Stimulated activated naive CD8-positive, alpha-beta T cell treated with anti-CD3 and anti-CD28 coated beads, Interleukin-15, Interleukin-2, amounts not matched to agents 100 U/mL and 50 U/mL, for 24 hours (primary cell): Measurements from ENCODE around the gene FUZ.
A peak's percentile ranks its signal among the peaks of the same experiment; 100 is the strongest.

ENCODE experiments used
- ATAC-seq: fragments of 150-1000 bp; cut with Tn5 transposase; one replicate; pipeline ENCODE4 v1.10.0; 2021
- DNase-seq: peaks from one replicate; pipeline ENCODE4 v3.0.0; 2021

Gene FUZ, protein sequence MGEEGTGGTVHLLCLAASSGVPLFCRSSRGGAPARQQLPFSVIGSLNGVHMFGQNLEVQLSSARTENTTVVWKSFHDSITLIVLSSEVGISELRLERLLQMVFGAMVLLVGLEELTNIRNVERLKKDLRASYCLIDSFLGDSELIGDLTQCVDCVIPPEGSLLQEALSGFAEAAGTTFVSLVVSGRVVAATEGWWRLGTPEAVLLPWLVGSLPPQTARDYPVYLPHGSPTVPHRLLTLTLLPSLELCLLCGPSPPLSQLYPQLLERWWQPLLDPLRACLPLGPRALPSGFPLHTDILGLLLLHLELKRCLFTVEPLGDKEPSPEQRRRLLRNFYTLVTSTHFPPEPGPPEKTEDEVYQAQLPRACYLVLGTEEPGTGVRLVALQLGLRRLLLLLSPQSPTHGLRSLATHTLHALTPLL

DNA sequence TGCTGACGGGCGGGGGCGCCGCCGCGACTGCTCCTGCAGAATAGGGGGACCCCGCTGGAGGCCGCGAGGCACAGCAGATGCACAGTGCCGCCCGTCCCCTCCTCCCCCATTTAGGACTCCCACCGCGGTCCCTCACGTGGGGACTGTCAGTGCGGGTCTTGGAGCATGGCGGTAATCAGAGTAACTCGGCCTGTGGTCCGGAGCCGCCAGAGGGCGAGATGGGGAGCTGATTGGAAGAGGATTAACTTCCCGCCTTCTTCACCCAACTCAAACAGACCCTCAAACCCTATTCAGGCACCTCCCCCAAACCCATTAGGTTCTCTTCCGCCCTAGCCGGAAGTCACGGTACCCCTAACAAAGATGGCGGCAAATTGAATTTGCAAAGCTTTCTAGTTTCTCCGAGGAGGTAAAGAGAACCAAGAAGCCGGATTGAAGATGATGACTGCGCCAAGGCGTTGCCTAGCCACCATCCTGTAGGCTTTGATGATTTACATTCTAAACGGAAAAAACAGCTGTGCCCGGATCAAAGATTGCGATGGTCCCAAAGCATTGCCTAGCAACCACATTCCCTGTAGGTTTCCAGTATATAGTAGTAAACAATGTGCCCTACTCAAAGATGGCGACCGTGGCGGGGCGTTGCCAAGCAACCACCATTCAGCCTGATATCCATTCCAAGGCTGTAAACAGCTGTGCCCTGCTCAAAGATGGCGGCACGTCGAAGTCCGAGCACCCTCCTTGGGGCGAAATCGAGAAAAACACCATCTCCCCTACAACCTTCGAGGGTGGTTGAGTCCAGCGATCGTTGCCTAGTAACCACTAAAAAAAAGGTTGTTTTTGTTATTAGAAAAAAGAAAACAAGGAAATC lies at the start of gene FUZ:
FUZ (minus strand) TSS at position 296 of the 865 bp plus-strand sequence; CDS start at position 110, 186 bp downstream.
- DNase-seq (peak; percentile 90), ATAC-seq (peak; percentile 82)

DNA sequence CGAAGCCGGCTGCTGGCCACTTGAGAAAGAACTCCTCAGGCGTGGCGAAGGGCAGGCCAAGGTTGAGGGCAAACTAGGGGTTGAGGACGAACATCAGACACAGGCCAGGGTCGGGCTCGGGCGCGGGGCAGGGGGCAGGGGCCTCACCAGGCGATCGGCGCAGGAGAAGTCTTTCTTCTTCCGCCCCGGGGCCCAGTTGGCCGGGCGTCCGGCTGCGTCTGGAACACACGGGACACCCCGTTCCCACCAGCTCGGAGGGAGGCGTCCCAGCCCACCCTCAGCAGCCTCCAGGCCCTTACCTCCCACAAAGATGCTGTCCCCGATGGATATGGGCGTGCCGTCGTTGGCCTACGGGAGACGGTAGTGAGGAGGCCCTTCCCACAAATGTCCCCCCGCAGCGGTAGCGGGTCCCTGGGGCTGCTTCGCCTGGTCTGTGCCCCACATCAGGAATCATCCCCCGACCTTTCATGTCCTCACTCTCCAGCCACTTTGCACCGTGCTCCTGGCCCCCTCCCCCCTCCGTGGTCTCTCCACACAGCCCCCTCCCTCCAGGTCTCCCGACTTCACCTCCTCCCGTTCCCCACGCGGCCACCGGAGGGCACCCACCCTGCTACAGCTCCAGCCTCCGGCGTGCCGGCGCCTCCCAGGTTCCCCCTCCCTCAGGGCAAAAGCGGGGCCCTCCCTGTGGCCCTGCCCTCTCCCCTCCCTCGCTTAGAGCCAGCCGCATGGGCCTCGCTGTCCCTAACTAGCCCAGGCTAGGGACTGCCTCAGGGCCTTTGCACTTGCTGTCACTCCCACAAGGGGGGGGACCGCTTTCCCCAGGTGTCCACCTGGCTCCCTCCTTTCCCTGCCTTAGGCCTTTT lies 49.5 kb upstream of the FUZ start:
- no peak for ATAC-seq

DNA sequence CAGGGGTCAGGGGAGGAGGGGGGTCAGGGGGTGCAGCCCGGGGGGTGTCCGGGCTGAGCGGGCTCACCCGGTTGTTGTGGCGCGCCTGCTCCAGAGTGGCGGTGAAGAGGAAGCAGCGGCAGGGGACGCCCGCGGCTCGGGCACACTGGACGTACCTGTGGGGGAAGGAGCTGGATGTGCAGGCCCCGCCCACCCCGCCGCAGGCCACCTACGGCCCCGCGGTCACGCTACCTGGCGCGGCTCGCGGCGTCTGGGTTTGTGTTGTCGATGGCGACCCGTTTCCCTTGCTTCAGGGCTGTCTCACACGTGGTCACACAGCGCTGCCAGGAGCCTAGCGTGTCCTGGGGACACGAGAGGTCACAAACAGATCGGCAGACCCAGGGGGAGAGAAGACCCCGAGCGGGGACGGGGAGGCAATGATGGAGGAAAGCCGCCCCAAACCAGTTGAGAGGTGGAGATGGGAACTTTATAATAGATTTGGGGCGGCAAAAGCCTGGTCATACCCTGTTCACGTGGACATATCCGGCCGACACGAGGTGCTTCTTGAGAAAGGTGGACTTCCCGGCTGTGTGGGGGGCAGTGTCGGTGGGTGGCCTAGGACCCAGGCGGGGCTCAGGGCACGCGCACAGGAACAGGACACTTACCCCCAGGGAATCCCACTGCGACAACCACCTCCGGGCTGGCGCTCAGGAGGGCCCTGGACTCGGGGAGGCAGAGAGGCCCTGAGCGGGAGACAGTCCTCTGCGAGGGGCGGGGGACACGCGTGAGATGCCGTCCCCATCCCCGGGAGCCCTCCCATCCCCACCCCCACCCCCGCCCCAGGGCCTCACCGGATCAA lies 48.7 kb upstream of the FUZ start:
- DNase-seq, result no peak

More for the DNA sequence above, 49.5 kb upstream of the FUZ start:
- peak; percentile 48 for DNase-seq

DNA sequence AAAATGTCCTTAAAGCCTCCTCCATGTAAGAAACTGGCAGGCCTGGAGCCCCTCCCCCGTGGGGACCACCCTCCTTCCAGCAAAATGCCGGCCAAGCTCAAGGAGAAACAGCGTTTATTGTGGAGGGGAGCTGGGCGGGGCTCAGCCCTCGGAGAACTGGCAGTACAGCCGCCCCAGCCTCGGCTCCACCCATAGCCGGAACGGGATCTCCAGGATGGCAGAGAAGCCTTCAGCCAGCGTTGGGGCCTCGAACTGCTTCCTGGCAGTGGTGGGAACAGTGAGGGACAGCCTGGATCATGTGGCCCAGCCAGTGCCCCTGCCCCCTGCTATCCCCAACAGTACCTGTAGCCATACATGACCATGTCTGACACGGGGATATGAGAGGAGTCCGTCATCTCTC lies 48.0 kb upstream of the FUZ start:
- ATAC-seq, result no peak
- no peak for DNase-seq

More for the DNA sequence above, 48.7 kb upstream of the FUZ start:
- ATAC-seq, result no peak

DNA sequence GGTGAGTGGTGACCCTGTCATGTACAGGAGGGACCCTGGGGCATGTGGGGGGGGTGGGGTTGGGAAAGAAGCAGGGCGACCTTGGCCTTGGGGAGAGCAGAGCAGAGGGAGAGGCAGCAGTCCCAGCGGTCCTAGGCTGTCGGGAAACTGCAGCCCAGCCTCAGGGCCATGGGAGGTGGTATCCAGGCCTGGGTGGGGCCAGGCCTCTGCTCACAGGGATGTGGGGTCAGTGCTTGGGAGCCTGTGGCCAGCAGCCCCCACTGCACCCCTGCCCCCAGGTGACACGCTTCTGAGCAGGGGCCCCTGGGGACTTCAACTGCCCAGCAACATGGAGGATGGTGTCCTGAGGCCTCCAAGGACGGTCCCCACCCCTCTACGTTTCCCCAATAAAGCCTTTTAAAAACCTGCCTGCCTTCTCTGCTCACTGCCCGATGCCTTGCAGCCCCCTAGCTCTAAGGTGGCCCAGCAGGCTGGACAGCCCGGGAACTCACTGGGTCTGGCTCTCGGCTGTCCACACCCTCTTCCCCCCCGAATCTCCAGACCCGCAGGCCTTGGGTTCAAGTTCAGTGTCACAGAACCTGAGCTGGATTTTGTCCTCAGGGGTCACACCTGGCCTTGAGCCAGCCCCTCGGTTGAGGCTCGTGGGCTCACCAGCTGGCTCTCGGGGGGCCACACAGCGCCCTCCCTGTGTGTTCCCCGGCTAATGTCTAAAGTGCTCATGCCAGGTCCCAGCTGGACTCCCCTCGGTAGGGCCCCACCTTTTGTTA lies 47.4 kb upstream of the FUZ start:
- DNase-seq (no peak), ATAC-seq (no peak)

DNA sequence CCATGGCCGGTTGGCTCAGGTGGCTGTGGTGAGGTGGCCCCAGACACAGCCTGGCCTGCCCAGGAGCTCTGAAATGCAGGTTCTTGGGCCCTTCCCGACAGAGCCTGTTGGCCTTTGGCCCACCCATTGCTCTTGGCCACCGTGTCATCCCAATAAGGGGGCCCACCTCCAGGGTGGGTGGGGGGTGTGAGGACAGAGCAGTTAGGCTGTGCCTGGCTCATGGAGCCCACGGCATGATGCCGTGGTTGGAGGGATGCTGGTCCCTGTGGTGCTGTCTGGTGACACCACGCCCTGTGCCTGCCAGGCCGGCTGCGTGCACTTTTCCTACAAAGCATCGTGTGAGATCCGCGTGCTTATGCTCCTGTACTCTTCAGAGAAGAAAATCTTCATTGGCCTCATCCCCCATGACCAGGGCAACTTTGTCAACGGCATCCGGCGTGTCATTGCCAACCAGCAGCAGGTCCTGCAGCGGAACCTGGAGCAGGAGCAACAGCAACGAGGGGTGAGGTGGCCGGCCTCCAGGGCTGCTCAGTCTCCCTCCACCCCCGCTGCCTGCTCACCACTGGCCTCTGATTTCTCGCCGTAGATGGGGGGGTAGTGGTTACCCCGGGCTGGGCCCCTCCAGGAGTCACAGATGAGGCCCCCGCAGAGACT lies 46.7 kb upstream of the FUZ start:
- DNase-seq (no peak), ATAC-seq (no peak)

DNA sequence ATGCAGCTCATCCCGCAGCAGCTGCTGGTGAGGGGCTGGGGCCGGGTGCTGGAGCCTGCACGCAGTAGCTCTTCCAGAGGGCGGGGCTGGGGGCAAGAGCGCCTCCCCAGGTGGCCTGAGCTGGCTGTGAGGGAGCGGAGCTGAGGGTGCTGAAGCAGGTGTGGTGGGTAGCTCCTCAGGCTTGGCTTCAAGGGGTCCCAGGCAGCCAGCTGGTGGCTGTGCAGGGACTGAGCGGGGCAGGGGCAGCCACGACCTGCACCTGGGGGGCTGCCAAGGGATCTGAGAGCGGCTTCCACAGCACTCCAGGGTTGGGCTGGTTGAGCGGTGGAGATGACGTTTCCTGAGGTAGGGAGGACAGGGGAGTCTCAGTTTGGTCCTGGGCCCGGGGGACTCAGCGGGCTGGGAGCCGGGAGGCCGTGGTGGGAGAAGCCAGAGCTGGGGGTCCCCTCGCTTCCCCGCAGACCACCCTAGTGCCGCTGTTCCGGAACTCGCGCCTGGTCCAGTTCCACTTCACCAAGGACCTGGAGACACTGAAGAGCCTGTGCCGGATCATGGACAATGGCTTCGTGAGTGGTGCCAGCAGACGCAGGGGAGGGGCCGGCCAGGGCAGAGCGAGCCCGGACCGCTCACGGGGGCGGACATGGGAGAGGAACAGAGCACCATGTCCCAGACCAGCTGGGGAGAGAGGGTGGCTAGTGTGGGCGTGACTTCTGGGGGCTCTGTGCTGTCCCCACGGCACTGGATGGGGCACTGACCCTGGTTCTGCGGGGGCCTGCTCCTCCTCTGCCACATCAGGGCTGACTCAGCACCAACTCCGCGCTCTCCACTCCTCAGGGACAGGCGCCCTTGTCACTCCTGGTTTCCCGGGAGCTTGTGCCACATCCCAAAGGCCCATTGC lies 45.2 kb upstream of the FUZ start:
- DNase-seq, result no peak
- no peak for ATAC-seq

DNA sequence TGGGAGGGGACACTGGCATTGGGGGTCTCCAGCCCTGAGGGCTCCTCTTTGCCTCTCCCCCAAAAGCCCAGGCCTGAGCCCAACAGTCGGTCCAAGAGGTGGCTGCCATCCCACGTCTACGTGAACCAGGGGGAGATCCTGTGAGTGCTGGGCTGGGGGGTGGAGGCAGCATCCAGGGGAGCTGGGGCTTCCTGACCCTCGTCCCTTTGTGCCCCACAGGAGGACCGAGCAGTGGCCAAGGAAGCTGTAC lies 44.7 kb upstream of the FUZ start:
- ATAC-seq, result no peak
- DNase-seq, result no peak

DNA sequence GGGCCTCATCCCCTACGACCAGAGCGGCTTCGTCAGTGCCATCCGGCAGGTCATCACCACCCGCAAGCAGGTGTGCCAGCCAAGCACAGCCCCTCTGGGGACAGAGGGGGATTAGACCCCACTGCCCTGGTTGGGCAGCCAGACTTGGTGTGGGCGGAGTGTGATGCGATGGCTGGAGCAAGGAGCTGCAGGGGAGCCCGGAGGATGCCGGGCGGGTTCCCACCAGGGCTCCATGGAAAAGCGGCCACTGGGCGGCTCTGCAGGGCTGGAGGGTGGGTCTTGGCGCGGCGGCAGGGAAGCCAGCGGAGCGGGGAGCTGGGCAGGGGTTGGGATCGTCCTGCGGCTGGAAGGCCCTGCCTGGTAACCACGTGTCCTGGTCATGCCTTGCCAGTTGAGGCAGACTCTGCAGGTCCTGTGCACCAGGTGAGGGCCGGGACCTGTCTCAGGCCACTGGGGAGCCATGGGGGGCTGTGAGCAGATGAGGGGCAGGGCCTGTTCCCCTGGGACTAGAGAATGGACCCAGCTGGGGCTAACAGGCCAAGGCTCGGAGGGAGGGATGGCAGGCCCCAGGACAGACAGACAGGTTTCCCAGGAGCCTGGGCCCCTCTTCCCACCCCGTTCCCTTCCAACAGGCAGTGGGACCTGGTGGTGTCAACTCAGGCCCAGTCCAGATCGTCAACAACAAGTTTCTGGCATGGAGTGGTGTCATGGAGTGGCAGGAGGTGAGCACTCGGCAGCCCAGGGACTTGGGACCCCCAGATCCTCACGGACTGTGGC lies 44.2 kb upstream of the FUZ start:
- ATAC-seq (no peak), DNase-seq (no peak)

DNA sequence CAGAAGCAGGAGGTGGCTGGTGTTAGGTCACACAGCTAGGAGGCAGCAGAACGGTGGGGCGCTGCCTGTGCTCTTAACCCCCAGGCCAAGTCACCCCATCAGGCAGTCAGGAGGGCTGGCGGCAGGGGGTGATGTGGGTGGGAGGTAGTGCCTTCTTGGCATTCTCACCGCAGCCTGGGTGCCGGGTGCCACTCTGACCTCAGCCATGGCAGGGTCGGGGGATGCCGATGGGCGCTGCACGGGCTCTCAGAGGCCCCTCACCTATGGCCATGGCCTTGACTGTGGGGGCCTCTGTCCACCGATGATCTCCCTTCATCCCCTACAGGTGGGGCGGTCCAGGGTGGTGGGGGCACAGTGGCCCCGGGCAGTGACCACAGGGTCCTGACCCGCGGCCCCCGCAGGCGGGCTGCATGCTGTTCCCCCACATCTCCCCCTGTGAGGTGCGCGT lies 43.5 kb upstream of the FUZ start:
- ATAC-seq (no peak), DNase-seq (no peak)

DNA sequence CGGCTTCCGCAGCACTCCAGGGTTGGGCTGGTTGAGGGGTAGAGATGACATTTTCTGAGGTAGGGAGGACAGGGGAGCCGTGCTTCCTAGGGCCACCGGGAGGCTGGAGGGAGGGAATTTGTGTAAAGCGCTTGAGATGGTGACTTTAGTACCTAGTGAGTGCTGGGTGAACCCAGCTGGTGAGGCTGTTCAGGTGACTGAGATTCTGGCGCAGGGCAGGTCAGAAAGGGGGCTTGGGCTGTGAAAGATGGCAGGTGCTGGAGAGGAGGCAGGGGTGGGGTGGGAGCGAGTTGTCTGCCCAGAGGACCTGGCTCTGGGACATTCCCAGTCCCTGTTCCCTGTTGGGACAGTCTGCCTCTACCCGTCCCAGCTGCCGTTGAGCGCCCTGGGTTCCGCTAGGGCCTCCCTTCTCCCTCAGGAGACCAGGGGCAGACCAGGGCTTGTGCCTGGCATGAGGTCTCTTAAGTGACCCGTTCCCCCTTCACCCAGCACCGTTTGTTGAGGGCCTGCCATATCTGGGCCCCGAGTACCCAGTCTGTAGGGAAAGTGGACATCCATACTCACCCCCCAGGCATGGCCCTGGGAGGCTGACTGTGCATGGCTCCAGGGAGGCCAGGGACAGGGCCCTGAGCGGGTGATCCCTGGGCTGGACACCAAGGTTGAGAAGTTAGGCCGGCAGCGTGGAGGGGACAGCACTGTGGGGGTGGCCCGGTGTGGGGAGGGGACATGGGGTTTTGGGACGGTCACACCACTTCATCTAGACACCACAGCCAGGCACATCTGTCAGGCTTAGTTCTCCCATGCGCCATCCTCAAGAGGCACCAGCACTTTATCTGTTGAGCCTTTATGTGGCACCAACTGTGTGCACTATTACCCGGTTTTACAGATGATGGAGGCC lies 42.8 kb upstream of the FUZ start:
- DNase-seq (no peak), ATAC-seq (no peak)

DNA sequence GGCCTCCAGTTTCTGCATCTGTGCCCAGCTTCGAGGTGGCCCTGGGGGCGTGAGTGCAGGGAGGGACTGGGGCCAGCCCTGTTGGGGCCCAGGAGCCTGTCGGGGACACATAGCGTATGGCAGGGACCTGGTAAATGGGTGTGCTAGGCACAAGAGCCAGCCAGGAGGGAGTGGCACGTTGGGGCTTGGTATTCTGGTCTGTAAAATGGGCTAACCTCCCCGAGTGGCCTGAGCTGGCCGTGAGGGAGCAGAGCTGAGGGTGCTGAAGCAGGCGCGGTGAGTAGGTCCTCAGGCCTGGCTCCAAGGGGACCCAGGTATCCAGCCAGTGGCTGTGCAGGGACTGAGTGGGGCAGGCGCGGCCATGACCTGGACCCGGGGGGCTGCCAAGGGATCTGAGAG lies 42.2 kb upstream of the FUZ start:
- ATAC-seq, result no peak
- DNase-seq, result no peak

DNA sequence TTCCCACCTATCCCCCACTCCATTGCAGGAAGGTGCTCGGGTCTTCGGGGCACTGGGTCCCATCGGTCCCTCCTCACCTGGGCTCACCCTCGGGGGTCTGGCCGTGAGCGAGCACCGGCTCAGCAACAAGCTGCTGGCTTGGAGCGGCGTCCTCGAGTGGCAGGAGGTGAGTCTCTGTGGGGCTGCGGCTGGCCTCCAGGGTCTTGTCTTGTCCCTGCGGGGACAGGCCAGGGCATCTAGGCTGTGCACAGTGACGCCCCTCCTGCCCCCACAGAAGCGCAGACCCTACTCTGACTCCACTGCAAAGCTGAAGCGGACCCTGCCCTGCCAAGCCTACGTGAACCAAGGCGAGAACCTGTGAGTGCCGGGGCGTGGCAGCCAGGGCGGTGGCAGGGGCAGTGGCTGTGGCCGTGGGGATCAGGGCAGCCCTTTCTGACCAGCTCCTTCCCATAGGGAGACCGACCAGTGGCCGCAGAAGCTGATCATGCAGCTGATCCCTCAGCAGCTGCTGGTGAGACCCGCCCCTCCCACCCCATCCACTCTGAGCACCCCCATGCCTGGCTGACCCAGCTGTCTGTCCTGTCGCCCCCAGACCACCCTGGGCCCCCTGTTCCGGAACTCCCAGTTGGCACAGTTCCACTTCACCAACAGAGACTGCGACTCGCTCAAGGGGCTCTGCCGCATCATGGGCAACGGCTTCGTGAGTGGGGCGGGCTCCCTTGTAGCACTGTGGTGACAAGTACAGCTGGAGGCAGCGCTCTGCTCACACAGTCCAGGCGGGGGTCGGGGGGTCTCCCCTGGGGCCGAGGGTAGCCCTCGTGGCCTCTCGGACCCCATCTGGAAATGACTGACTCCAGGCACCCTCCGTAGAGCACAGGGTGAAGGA lies 41.5 kb upstream of the FUZ start:
- no peak for DNase-seq
- no peak for ATAC-seq

DNA sequence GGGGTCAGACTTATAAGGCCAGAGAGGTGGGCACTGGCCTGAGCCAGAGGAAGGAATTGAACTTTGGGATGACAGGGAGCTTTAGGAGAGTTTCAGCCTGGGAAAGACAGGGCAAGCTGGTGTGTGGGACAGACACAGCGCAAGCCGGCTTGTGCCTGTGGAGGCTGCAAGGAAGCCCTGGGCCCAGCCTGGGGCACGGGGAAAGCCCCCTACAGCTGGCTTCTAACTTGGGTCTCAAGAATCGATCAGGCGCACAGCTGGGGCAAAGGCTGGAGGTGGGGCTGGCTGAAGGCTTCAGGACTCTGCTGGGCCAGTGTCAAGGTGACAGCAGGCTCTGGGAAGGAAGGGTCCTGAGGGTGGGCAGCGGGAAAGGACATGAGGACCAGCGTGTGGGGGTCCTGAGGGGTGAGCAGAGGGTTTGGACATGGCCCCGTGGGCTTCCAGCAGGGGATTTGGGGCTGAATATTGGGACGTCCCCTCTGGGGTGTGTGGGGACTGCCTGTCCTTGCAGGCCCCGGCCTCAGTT lies 40.8 kb upstream of the FUZ start:
- DNase-seq (no peak), ATAC-seq (no peak)

DNA sequence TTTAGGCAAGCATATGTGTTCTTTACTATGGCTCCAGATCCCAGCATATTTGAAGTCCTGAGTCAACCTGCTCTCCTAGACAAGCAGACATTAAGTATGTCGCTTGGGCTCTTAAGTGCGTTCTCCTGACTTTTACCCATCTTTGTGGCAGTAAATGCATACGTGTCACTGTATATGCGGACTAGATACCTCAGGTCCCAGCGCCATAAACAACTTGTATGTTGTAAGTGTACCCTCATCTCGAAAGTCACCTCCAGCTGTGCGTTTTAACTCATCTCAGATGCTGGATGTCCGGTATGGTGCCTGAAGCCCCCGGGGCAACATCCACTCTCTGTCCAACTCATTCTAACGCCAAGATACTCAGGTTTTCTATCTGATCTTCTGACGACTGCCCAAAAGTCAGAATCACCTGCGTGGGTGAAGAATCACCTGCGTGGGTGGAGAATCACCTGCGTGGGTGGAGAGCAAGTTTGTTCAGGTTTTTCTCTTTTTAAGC lies 39.6 kb upstream of the FUZ start:
- ATAC-seq (no peak), DNase-seq (no peak)
